HEK293 (cell line): ENCODE data around the gene MAP4K2.

Experiments used
- CTCF ChIA-PET: fragments of 350-600 bp; formaldehyde crosslinking; extraction: SDS; loops from one replicate; lab custom pipeline; 2021; ENCODE audit warnings: antibody characterized with exemption; lab: Yijun Ruan, JAX
- POLR2A ChIA-PET: fragments of 300-600 bp; formaldehyde crosslinking; extraction: SDS; loops from one replicate; lab custom pipeline; 2020; ENCODE audit warnings: antibody characterized with exemption, inconsistent platforms; lab: Yijun Ruan, JAX
- H3K27ac ChIP-seq: fragments of 200-500 bp; sonication (Bioruptor generic); 2 replicates; pipeline ENCODE4 v1.5.1; 2014; ENCODE audit warnings: low read depth, low read length, control low read depth, inconsistent platforms; ENCODE audit errors: extremely low read depth
- H3K36me3 ChIP-seq, 2 experiments: fragments of 200-500 bp in 1 of 2; sonication (Bioruptor generic) in 1 of 2; 1 replicate in 1 of 2; 2 replicates in 1 of 2; pipeline ENCODE4 v1.5.1; 2014 to 2017; ENCODE audit warnings: inconsistent platforms in 2 of 2, low read length in 2 of 2; ENCODE audit not compliant: control insufficient read depth in 2 of 2, insufficient read depth in 1 of 2
- H3K4me1 ChIP-seq: fragments of 200-500 bp; sonication (Bioruptor generic); 2 replicates; pipeline ENCODE4 v1.5.1; 2014; ENCODE audit warnings: mild to moderate bottlenecking, low read length, inconsistent platforms; ENCODE audit not compliant: control insufficient read depth, insufficient read depth
- H3K4me3 ChIP-seq: 2 replicates; pipeline ENCODE4 v1.5.1; 2011; ENCODE audit warnings: low read depth, mild to moderate bottlenecking, control low read depth, low read length, moderate library complexity
- H3K9me3 ChIP-seq: fragments of 200-500 bp; sonication (Bioruptor generic); 2 replicates; pipeline ENCODE4 v1.5.1; 2014; ENCODE audit warnings: low read depth, low read length, inconsistent platforms; ENCODE audit not compliant: control insufficient read depth, insufficient read depth
- ATF2 ChIP-seq: fragments of 450-650 bp; formaldehyde crosslinking; IDR thresholded peaks from 2 replicates; pipeline ENCODE4 v1.5.1; 2016; ENCODE audit warnings: missing biosample characterization, missing genetic modification characterization, low read depth
- CTCF ChIP-seq: fragments of 450-650 bp; formaldehyde crosslinking; IDR thresholded peaks from 2 replicates; pipeline ENCODE4 v1.5.1; 2016; ENCODE audit warnings: missing biosample characterization, missing genetic modification characterization
- HIC1 ChIP-seq: fragments of 450-650 bp; formaldehyde crosslinking; IDR thresholded peaks from 2 replicates; pipeline ENCODE4 v1.5.1; 2016; ENCODE audit warnings: missing biosample characterization, missing genetic modification characterization
- KLF16 ChIP-seq: fragments of 450-650 bp; formaldehyde crosslinking; IDR thresholded peaks from 2 replicates; pipeline ENCODE4 v1.5.1; 2017; ENCODE audit warnings: missing biosample characterization, missing genetic modification characterization
- KLF8 ChIP-seq: fragments of 450-650 bp; formaldehyde crosslinking; IDR thresholded peaks from 2 replicates; pipeline ENCODE4 v1.5.1; 2016; ENCODE audit warnings: missing biosample characterization, missing genetic modification characterization
- KLF9 ChIP-seq: fragments of 450-650 bp; formaldehyde crosslinking; IDR thresholded peaks from 2 replicates; pipeline ENCODE4 v1.5.1; 2016; ENCODE audit warnings: missing biosample characterization, missing genetic modification characterization, low read depth
- PRDM4 ChIP-seq: fragments of 450-650 bp; formaldehyde crosslinking; IDR thresholded peaks from 2 replicates; pipeline ENCODE4 v1.5.1; 2017; ENCODE audit warnings: missing biosample characterization, missing genetic modification characterization
- SP7 ChIP-seq: fragments of 450-650 bp; formaldehyde crosslinking; IDR thresholded peaks from 2 replicates; pipeline ENCODE4 v1.5.1; 2016; ENCODE audit warnings: missing biosample characterization, missing genetic modification characterization
- ZNF114 ChIP-seq: fragments of 450-650 bp; formaldehyde crosslinking; IDR thresholded peaks from 2 replicates; pipeline ENCODE4 v1.5.0; 2017; ENCODE audit warnings: missing biosample characterization, missing genetic modification characterization
- ZNF214 ChIP-seq: fragments of 450-650 bp; formaldehyde crosslinking; IDR thresholded peaks from 2 replicates; pipeline ENCODE4 v1.5.1; 2017; ENCODE audit warnings: missing biosample characterization, mild to moderate bottlenecking, missing genetic modification characterization, borderline replicate concordance
- ZNF24 ChIP-seq: fragments of 450-650 bp; formaldehyde crosslinking; IDR thresholded peaks from 2 replicates; pipeline ENCODE4 v1.5.1; 2016; ENCODE audit warnings: missing biosample characterization, missing genetic modification characterization
- ZNF292 ChIP-seq: fragments of 450-650 bp; formaldehyde crosslinking; IDR thresholded peaks from 2 replicates; pipeline ENCODE4 v1.5.1; 2016; ENCODE audit warnings: low read depth, missing biosample characterization, missing genetic modification characterization, borderline replicate concordance
- ZNF324 ChIP-seq: fragments of 450-650 bp; formaldehyde crosslinking; IDR thresholded peaks from 2 replicates; pipeline ENCODE4 v1.5.1; 2016; ENCODE audit warnings: missing biosample characterization, missing genetic modification characterization
- ZNF473 ChIP-seq: fragments of 450-650 bp; formaldehyde crosslinking; IDR thresholded peaks from 2 replicates; pipeline ENCODE4 v1.5.1; 2017; ENCODE audit warnings: missing biosample characterization, missing genetic modification characterization
- ZNF510 ChIP-seq: fragments of 450-650 bp; formaldehyde crosslinking; IDR thresholded peaks from 2 replicates; pipeline ENCODE4 v1.5.1; 2018; ENCODE audit warnings: mild to moderate bottlenecking, missing genetic modification characterization, missing biosample characterization; ENCODE audit not compliant: insufficient replicate concordance
- ZNF639 ChIP-seq: fragments of 450-650 bp; formaldehyde crosslinking; IDR thresholded peaks from 2 replicates; pipeline ENCODE4 v1.5.1; 2016; ENCODE audit warnings: missing biosample characterization, missing genetic modification characterization
- ZNF645 ChIP-seq: fragments of 450-650 bp; formaldehyde crosslinking; IDR thresholded peaks from 2 replicates; pipeline ENCODE4; 2016; ENCODE audit warnings: missing biosample characterization, missing genetic modification characterization
- ZNF660 ChIP-seq: fragments of 450-650 bp; IDR thresholded peaks from 2 replicates; pipeline ENCODE4 v1.5.1; 2018; ENCODE audit warnings: missing biosample characterization, mild to moderate bottlenecking, missing genetic modification characterization
- ZNF791 ChIP-seq: fragments of 450-650 bp; formaldehyde crosslinking; IDR thresholded peaks from 2 replicates; pipeline ENCODE4 v1.5.1; 2016; ENCODE audit warnings: missing biosample characterization, missing genetic modification characterization
- ZNF843 ChIP-seq: fragments of 450-650 bp; formaldehyde crosslinking; IDR thresholded peaks from 2 replicates; pipeline ENCODE4 v1.5.1; 2016; ENCODE audit warnings: missing biosample characterization, missing genetic modification characterization
- ZXDB ChIP-seq: fragments of 450-650 bp; formaldehyde crosslinking; IDR thresholded peaks from 2 replicates; pipeline ENCODE4 v1.5.1; 2016; ENCODE audit warnings: missing biosample characterization, missing genetic modification characterization

Gene MAP4K2

GRCh38 chr11:64845129-64845775 is 42.2 kb upstream of the MAP4K2 start (continued):
- TF ChIP-seq SP7 (tag by site-specific recombination) (peak; percentile 41; the same call in 1 of the 2 replicates), ZXDB (tag by site-specific recombination) (no peak), ZNF639 (tag by site-specific recombination) (peak; percentile 84), ZNF510 (tag by site-specific recombination) (no peak), ZNF24 (tag by site-specific recombination) (peak; percentile 69; the same call in 1 of the 2 replicates)

- peak within 1 kb of the TSS; percentile 50 for H3K4me3 ChIP-seq
- H3K36me3 ChIP-seq: peaks cover 0 to 1% of the 10 kb centered on the region in 2 experiments; a peak in 1 of 3 replicates
- ChIA-PET CTCF (interaction anchor here (0.6 to 8.0 kb wide), 15 partner anchors 9 to 323 kb away, joined by 3 to 111 read pairs (median 5); partner anchors contain the start of gene BATF2), POLR2A (interaction anchor here (0.6 to 1.5 kb wide), 8 partner anchors 10 to 289 kb away, joined by 3 to 9 read pairs (median 3); partner anchors contain the start of genes MEN1, SF1 and ZNHIT2)
- peak within 1 kb of the TSS; percentile 48; the same call in 1 of the 2 replicates for H3K27ac ChIP-seq
- H3K9me3 ChIP-seq: no peaks in the 10 kb centered on the region
- no peaks in the 10 kb centered on the region; the same call in 1 of the 2 replicates for H3K4me1 ChIP-seq
- TF ChIP-seq ZNF114: no peak
- TF ChIP-seq ZNF214: no peak
- TF ChIP-seq CTCF: peak; percentile 42; the same call in 1 of the 2 replicates
- TF ChIP-seq KLF16 (tag by site-specific recombination): no peak
- TF ChIP-seq ZNF843: no peak
- no peak for TF ChIP-seq PRDM4 (tag by site-specific recombination)
- TF ChIP-seq ZNF292 (tag by site-specific recombination): no peak
- TF ChIP-seq ZNF473 (tag by site-specific recombination): no peak
- TF ChIP-seq KLF9 (tag by site-specific recombination): 0 out of 2 replicates have a peak, but pooled peaks have one; percentile 3
- TF ChIP-seq ATF2 (tag by site-specific recombination): no peak
- no peak for TF ChIP-seq ZNF791 (tag by site-specific recombination)
- no peak for TF ChIP-seq ZNF645 (tag by site-specific recombination)
- peak; percentile 11; the same call in 1 of the 2 replicates for TF ChIP-seq KLF8 (tag by site-specific recombination)
- no peak for TF ChIP-seq ZNF324 (tag by site-specific recombination)
- TF ChIP-seq HIC1: 0 out of 2 replicates have a peak, but pooled peaks have one; percentile 17
- no peak for TF ChIP-seq ZXDB (tag by site-specific recombination)
- TF ChIP-seq ZNF660 (tag by site-specific recombination): no peak
Measured at GRCh38 chr11:64844330-64845128, 41.5 kb upstream of the MAP4K2 start, which contains the start of gene CDC42BPG. TSS of gene CDC42BPG (minus strand) at chr11:64844653. CDS start at chr11:64844569, 84 bp downstream.
